ENCODE data around the gene MPRIP. TPM values are rescaled to one million over a fixed set of nuclear protein-coding genes. Genes with fewer than 3 reads are reported as not detected.
"Not testable (repeated sequence)": the region's sequence is repeated elsewhere in the genome, so short reads cannot be mapped to it uniquely, and the experiment has no call there.

MPRIP gene
- total RNA-seq, 1 donor from 2014 or later: 105 TPM

GRCh38 chr17:17011043-17011907, 31.0 kb upstream of the MPRIP start:
- DNase-seq: not testable (repeated sequence)

GRCh38 chr17:17013828-17014747, 28.2 kb upstream of the MPRIP start:
- not testable (repeated sequence) for DNase-seq

- not testable (repeated sequence) for DNase-seq
These were observed 27.5 kb upstream of the MPRIP start for GRCh38 chr17:17014748-17015124.

- no peak for DNase-seq
These were observed 27.0 kb upstream of the MPRIP start for GRCh38 chr17:17015230-17015629.

GRCh38 chr17:17016199-17017197, 25.8 kb upstream of the MPRIP start:
- DNase-seq: not testable (repeated sequence)

- DNase-seq: no peak
These were observed 24.8 kb upstream of the MPRIP start for GRCh38 chr17:17017343-17018014.

- DNase-seq: no peak
These were observed 24.2 kb upstream of the MPRIP start for GRCh38 chr17:17018021-17018441.

- DNase-seq: no peak
These were observed 23.4 kb upstream of the MPRIP start for GRCh38 chr17:17018612-17019429.

- no peak for DNase-seq
These were observed 22.9 kb upstream of the MPRIP start for GRCh38 chr17:17019430-17019762.

- DNase-seq: no peak
These were observed 22.3 kb upstream of the MPRIP start for GRCh38 chr17:17019891-17020456.

- DNase-seq: no peak
These were observed 21.4 kb upstream of the MPRIP start for GRCh38 chr17:17020821-17021193.

- no peak for DNase-seq
These were observed 20.9 kb upstream of the MPRIP start for GRCh38 chr17:17021194-17021863.

GRCh38 chr17:17022011-17022410, 20.2 kb upstream of the MPRIP start:
- DNase-seq: no peak

- DNase-seq: no peak
These were observed 19.8 kb upstream of the MPRIP start for GRCh38 chr17:17022456-17022855.

- no peak for DNase-seq
These were observed 17.4 kb upstream of the MPRIP start for GRCh38 chr17:17024778-17025300.

GRCh38 chr17:17025621-17026020, 16.6 kb upstream of the MPRIP start:
- no peak for DNase-seq

- DNase-seq: no peak
These were observed 16.1 kb upstream of the MPRIP start for GRCh38 chr17:17026163-17026562.

GRCh38 chr17:17027442-17028058, 14.7 kb upstream of the MPRIP start:
- no peak for DNase-seq
